Lung microvascular endothelial cell (primary cell): Measurements from ENCODE around the gene SNTG2. TPM values are rescaled to one million over a fixed set of nuclear protein-coding genes. Genes with fewer than 3 reads are reported as not detected.
"Not testable (repeated sequence)": the region's sequence is repeated elsewhere in the genome, so short reads cannot be mapped to it uniquely, and the experiment has no call there.

Experiments
- DNase-seq, 2 donors: peaks; one replicate each; pipeline versions ENCODE4 v3.0.0 to v3.0.0-alpha.2; 2010; ENCODE audit warnings: low read depth in 2 of 2
- total RNA-seq: library from RNA; depleted of rRNA; stranded (reverse); fragments of >200 nt; gene quantifications from 2 replicates; pipeline ENCODE4 v1.2.1, GENCODE V29; 2014

SNTG2 gene
- total RNA-seq: 0.79 TPM in 1 of 2 replicates, not detected in the other

DNA sequence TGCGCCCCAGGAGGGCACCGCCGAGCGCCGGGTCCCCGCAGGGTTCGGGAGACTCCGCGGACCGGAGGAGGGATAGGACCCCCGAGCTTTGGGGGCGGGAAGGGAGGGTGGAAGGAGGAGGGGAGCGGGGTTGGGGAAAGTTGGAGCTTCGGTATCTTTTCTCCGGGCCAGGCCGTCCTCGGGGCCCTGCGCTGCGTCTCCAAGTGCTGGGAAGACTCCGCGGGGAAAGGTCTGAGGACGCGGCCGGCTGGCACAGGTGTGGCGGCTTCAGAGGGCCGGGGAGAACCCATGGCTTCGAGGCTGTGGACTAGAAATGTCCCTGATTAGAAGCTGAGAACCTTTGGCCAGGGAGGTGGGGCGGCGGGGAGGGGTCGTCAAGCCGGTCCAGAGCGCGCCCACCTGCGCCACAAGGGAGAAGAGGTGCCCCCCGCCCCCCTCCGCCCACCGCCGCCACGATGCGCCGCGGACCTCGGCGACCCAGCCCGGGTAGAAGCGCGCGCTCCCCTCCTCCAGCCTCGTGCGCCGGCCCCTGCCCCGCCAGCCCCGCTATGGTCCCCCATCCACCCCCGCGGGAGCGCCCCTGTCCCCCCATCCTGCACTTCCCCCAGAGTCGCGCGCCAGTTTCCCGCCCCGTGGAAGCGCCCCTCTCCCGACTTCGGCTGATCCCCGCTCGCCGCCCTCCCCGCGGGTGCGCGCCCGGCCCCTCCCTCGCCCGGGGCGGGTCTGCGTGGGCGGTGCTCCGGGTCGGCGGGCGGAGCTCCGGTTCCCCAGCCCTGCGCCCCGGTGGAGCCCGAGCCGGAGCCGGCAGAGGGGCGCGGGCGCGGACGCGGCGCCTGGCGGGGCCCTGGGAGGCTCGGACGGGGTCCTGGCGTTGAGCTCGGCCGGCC, at the start of gene SNTG2:
Gene SNTG2, plus strand, starts transcription at position 770 of the 887 bp plus-strand sequence. CDS start 148 bp downstream, outside the sequence.
- peak in 1 of 2 donors; percentile 11 for DNase-seq

DNA sequence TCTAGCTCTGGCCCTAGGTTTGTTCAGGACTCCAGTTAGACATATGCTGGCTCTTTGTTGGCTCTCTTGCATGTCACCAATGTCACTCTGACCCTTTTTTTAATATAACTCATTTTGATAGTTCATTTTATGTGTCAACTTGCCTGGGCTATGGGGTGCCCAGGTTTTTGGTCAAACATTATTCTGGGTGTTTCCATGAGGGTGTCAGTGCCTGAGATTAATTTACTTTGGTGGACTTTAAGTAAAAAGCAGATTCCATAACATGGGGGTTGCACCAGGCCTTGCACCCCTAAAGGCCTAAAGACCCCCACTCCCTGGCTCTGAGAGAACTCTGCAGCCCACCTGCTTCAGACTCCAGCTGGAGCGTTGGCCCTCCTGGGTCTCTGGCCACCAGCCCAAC, 48.1 kb upstream of the SNTG2 start:
- no peak for DNase-seq

DNA sequence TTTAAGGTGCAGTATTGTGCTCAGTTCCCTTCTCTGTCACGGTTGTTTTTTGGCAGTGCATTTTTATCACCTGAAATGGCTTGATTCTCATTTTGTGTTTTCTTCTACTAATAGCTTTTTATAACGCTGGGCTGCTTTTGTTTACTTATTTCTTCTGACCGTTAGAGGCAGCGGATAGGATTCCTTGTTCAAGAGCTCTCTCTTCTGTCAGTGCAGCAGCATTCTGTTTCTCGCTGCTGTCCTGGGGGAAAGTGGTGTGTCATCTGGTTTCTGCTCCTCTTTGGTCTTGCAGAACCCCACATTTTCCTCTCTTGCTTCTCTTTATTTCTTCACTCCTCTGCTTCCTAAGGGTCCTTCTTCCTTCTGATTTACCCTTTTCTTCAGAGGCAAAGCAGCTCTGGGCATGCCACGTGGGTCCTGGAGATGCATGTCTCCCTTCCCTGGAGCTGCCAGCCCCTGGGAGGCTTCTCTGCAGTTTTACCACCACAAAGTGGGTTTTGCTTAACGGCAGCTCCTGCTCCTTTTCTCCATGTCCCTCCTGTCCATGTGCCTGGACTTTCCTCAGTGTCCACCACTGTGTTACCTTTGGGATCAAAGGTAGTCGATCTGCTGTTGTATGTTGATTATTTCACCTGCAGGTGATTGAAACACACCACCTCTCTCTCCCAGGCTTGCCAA, 47.3 kb upstream of the SNTG2 start:
- DNase-seq: no peak

DNA sequence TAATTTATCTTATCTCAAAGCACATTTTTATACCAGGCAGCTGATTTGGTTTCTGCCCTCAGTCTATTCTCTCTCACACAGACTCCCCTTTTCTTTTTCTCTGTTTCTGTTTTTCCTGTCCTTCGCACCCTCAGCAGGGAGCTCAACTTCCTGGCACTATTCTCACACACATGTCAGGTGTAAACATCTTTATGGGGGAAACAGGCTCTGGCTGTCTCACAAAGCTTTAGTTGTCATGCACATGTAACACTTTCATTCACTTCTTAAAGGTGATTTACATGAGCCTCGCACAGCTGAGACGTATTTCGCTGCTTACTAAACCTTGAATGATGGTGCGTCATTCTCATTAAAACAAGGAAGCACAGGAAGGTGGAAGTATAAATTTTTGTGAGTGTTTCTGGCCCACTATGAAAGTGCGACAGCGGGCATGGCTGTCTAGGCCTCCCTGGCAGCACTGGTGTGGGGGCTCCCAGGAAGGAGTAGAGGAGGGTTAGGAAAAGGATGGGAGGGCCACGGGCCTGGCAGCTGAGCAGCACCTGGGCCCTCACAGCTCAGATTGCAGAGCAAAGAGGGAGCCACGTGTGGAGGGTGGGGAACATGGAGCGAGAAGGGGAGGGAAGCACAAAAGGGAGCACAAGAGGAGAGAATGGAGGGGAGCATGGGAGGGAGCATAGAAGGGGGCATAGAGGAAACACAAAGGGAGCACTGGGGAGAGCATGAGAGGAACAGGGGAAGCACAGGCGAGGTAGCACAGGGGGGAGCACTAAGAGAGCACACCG, 46.2 kb upstream of the SNTG2 start:
- no peak for DNase-seq

DNA sequence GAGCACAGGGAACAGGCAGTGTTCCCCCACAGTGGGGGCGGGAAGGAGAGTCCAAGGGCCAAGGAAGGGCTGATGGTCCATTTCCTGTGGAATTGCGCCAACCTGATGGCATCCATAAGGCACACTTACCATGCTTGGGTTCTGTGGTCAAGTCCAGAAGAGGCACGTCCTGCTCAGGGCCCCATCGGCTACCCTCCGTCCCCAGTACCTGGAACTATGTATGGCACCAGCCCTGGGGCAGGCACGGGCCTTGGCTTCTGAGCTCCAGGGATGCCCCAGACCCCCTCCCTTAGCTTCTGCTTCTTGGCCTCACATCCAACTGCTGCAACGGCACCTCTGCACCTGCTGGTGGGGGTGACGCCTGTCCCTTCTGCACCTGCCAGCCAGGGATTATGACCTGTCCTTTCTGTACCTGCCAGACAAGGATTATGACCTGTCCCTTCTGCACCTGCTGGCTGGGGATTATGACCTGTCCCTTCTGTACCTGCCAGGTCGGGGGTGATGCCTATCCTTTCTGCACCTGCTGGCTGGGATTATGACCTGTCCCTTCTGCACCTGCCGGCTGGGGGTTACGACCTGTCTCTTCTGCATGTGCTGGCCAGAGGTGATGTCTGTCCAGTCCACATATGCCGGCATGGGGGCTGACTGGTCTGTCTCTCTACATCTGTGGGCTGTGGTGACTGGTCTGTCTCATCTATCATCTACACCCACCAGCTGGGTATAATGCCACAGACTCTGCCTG, 45.4 kb upstream of the SNTG2 start:
- no peak for DNase-seq

DNA sequence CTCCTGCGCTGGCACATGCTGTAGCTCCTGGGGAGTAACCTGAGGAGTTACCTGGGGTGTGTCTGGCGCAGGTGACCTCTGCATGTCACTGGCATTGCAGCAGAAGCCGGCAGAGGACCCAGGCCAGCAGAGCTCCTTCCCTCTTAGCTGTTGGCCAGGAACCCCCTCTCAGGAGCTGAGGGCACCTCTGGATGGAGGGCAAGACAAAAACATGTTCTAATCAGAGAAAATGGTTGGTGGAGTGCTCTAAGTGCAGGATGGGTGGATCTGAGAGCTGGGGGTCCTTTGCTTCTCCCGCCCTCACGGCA, 44.9 kb upstream of the SNTG2 start:
- no peak for DNase-seq

DNA sequence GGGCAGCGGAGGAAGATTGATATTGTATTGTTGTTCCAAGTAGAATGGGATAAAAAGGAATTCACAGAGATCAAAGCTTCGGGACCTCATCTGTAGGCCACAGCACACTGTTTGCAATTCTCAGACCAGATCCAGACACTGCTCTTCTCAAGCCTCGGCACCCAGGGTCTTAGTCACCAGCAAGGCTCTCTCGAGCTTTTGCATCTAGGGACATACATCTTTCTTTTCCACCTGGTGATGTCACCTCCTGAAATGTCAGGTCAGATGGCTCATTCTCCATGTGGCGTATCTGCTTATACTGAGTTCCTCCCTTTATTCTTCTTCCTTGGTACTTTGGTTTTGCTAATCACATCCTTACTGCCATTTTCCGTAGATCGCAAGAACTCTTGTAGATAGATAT, 42.9 kb upstream of the SNTG2 start:
- DNase-seq: no peak

DNA sequence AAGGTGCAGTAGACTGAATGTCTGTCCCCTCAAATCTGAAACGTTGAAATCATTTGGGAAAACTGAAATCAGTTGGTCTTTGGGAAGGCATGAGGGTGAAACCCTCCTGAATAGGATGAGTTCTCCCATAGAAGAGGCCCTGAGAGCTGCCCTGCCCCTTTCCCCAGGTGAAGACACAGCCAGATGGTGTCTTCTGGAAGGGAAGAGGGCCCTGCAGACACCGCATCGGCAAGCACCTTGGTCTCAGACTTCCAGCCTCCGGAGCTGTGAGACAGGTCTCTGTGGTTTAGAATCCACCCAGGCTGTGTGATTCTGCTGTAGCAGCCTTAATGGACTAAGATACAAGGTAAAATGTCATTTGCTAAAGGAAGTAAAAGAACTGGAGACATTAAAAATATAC, 42.1 kb upstream of the SNTG2 start:
- no peak for DNase-seq

DNA sequence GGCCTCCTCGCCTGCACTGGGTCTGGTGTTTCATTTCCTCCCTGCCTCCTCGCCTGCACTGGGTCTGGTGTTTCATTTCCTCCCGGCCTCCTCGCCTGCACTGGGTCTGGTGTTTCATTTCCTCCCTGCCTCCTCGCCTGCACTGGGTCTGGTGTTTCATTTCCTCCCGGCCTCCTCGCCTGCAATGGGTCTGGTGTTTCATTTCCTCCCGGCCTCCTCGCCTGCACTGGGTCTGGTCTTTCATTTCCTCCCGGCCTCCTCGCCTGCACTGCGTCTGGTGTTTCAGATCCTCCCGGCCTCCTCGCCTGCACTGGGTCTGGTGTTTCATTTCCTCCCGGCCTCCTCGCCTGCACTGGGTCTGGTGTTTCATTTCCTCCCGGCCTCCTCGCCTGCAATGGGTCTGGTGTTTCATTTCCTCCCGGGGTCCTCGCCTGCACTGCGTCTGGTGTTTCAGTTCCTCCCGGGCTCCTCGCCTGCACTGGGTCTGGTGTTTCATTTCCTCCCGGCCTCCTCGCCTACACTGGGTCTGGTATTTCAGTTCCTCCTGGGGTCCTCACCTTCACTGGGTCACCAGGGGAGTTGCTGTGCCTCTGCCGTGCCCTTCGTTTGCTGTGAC, 40.8 kb upstream of the SNTG2 start:
- DNase-seq: not testable (repeated sequence)

DNA sequence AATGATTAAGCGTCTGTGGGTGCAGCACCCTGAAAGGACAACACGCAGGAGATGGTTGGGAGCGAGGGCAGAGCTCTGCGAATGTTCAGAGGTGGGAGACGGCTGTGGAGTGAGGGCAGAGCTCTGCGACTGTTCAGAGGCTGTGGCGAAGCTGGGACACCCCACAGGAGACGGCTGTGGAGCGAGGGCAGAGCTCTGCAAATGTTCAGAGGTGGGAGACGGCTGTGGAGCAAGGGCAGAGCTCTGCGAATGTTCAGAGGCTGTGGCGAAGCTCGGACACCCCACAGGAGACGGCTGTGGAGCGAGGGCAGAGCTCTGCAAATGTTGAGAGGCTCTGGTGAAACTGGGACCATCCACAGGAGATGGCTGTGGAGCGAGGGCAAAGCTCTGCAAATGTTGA, 40.0 kb upstream of the SNTG2 start:
- no peak for DNase-seq

DNA sequence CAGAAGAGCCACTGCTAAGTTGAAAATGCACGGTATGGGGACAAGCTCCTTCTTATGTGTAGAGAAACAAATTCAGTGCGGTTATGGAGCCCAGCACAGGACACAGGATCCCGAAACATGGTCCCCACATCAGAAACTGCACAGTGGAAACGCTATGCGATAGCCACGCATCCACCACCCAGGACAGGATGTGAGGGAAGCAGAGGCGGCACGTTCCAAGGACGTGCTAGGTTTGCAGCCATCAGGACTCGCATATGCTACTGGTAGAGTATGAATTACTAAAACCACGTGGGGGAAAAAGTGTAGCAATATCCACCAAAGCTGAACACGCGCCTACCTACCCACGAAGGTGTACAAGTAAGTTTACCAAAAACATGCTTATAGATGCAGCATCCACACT, 34.7 kb upstream of the SNTG2 start:
- no peak for DNase-seq

DNA sequence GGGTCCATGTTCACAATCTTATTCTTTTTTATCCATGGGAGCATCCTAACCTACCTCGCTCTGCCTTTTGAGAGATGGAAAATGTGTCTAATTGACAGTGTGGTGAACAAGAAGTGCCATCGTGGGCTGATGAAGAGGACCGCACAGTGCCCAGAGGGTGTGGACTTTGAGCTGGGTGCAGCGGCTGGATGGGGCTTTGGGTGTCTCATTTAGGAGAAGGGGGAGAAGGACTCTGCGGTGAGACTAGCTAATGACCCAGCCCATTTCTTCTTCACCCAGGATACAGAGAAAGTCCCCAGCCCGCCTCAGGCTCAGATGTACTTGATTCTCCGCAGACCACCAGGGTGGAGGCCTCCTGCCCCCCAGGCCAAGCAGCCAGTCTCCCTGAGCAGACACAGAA, 33.7 kb upstream of the SNTG2 start:
- DNase-seq: no peak

DNA sequence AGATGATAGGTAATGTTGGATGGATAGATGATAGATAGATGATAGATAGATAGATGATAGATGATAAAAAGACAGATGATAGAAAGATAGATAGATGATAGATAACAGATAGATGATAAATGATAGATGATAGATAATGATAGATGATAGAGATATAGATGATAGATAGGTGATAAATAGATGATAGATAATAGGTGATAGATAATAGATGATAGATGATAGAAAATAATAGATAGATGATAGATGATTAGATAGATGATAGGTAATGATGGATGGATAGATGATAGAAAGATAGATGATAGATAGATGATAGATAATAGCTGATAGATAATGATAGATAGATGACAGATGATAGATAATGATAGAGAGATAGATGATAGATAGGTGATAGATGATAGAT, 31.0 kb upstream of the SNTG2 start:
- DNase-seq: no peak

DNA sequence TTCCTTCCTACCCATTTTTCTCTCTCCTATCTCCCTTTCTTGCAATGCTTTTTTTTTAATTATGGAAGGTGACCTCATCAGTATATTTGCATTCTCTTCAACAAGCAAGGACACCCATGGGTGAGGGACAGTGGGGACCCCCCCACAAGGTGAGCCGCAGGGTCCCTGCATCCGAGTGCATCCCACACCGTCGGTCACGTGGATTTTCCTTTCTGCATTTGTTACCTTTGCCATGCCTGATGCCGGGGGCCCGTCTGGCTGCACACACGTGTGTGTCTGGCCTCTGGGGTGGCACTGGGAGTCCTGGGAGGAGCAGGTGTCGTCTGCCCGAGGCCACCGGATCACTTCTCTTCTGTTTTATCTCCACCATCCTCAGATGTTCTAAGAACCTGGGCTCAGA, 30.1 kb upstream of the SNTG2 start:
- DNase-seq: no peak

DNA sequence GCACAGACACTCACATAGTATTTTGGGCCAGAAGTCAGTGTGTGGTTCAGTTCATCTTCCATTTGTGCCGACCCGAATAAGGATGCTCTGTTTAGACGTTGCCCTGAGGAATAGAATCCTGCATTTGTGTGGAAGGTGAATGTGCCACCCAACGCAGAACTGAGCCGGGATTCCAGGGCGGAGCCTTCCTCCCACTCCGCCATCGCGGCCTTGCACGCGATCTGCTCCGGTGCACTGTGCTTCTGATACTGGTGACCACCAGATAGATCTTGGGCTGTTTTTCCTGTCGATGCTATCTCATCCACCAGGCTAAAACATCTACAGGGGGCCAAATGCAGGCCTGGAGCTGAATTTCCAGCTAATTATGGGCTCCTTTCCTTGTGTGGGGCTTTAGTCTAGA, 29.6 kb upstream of the SNTG2 start:
- no peak for DNase-seq

DNA sequence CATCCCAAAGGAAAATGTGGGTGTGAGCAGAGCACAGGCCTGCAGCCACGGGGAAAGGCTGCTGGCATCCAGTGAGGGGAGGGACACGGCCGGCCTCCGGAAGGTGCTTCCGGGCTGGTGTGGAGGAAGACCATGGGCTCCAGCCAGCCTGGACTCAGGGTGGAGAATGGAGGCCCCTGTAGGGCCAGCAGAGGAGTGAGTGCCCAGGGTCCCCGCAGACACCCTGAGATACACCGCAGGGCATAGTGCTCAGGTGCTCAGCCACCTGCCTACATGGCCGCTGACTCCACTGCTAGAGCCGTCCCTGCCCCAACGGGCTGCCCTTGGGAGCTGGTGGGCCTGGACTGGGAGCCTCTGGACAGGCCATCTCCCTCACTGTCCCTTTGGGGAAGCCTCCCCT, 28.5 kb upstream of the SNTG2 start:
- no peak for DNase-seq

DNA sequence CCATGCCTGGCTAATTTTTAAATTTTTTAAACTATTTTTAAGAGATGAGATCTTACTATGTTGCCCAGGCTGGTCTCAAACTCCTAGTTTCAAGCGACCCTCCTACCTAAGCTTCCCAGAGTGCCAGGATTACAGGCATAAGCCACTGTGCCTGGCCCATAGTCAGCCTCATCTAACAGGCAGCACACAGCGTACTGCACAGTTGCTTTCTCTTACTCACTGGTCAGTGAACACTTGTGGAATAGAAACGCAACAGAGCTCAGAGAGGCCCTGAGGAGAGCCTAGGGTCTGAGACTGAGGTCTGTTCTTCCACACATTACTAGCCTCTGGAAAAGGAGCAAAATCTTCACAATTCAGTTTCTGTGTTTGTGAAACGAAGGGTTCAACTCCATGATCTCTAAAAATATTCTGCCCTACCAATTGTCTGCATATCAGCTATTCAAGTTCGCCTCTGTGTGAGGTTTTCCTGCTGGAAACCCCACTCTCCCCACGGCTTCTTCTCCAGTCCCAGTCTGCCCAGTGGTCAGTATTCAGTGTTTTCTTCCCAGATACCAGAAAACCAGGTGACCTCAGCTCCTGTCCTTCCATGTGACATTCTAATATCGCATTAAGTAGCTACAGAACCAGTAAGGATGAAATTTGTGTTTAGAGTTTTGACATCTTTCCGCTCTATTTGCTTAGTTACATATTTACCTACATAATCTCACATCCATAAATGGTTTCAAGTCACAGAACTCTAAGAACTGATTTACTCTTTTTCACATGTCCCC, 26.6 kb upstream of the SNTG2 start:
- no peak for DNase-seq

DNA sequence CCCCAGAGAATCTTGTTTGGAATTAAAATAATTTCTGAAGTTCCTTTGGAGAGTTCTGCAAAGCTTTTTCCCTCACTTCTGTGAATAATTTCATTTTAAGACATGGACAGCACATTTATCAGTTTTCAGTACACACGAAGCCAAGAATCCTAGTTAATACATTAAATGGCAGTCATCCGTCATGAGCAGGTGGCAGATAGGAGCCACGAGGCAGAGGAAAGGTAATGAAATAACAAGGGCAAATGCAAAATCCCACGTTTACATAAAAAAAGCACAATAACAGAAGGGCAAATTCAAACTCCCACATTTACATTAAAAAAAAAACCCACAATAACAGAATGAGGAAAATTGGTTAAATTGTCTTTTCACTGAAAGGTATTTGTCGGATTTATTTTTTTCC, 25.9 kb upstream of the SNTG2 start:
- no peak for DNase-seq

DNA sequence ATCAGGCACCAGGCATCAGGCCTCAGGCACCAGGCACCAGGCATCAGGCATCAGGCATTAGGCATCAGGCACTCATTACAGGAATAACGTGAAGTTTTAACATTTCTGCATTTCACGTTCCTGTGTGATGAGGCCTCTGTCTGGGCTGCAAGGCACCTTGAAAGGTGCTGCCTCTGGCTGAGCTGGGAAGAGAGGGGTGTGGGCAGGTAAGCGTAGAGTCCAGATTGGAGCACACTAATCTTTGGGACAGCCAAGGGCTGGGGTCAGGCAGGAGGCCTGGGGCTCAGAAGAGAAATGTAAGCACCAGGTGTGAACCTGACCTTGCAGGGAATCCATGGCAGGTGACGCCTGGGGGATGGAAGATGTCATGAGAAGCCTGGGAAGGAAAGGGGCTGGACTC, 25.3 kb upstream of the SNTG2 start:
- no peak for DNase-seq

DNA sequence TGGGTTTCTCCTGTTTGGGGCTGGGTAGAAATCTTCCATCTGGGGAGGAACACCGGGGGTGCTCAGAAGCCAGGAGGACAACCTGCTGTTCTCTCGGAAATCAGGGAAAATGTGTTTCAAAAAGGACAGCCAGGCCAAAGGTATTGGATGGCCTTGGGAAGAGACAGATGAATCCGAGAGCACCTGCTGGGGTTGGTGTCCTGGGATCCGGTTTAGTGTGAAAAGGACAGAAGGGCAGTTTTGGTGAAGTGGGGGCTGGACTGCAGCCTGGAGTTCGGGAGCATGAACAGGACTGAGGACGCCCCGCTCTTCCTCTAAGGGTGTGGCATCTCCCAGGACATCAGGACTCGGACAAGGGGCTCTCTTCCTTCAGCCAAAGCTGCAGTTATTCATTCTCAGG, 24.9 kb upstream of the SNTG2 start:
- DNase-seq: no peak
